HCT116 (cell line): Measurements from ENCODE around the gene UBASH3B. TPM values are rescaled to one million over a fixed set of nuclear protein-coding genes. Genes with fewer than 3 reads are reported as not detected.
"Not testable (repeated sequence)": the region's sequence is repeated elsewhere in the genome, so short reads cannot be mapped to it uniquely, and the experiment has no call there.

Experiments
- ATAC-seq: fragments of 200-7000 bp; cut with Tn5 transposase; 2 replicates; pipeline ENCODE4 v1.9.1; 2020; ENCODE audit warnings: mild to moderate bottlenecking, moderate library complexity
- BruUV-seq: library from RNA; stranded (reverse); fragments of 400-500 nt; replicated peaks from 2 replicates; lab custom pipeline; 2021; lab: Mats Ljungman, UMichigan
- CTCF ChIA-PET: fragments of 300-600 bp; sonication (Branson Sonifier 250); formaldehyde crosslinking; loops from one replicate; lab custom pipeline; 2021; ENCODE audit warnings: antibody characterized with exemption; lab: Charles Lee
- POLR2A ChIA-PET: fragments of 300-600, 350-600 bp; sonication (Branson Sonifier 250); formaldehyde crosslinking; loops from one replicate; lab custom pipeline; 2021; ENCODE audit warnings: antibody characterized with exemption; lab: Charles Lee
- RAD21 ChIA-PET, 2 experiments: fragments of 300-600 bp; sonication (Branson Sonifier 250); formaldehyde crosslinking; loops; one replicate each; lab custom pipeline; 2023; ENCODE audit warnings: low total read pairs in 2 of 2; ENCODE audit not compliant: uncharacterized antibody in 2 of 2, unreplicated experiment in 2 of 2, low non-redundant PET in 1 of 2; lab: Charles Lee
- DNase-seq: peaks from one replicate; pipeline ENCODE4 v3.0.0-alpha.2; 2010; ENCODE audit warnings: low read depth, low spot score
- H2AFZ ChIP-seq: fragments of 200-600 bp; shearing (Covaris generic), sonication (generic); 2 replicates; pipeline ENCODE4 v1.6.1; 2017; ENCODE audit warnings: low read depth, mixed run types, mixed read lengths, antibody characterized with exemption, low read length; ENCODE audit not compliant: poor library complexity, severe bottlenecking
- H3K27ac ChIP-seq: 2 replicates; pipeline ENCODE4 v1.5.1; 2012; ENCODE audit warnings: low read depth, low read length
- H3K27me3 ChIP-seq: fragments of 200-600 bp; sonication (generic); 2 replicates; pipeline ENCODE4 v1.6.1; 2016; ENCODE audit warnings: mixed run types, low read length, mixed read lengths; ENCODE audit not compliant: insufficient read depth
- H3K36me3 ChIP-seq, 2 experiments: fragments of 200-500 bp in 1 of 2; fragments of 200-600 bp in 1 of 2; sonication (Bioruptor generic) in 1 of 2; sonication (generic) in 1 of 2; 2 replicates each; pipeline versions ENCODE4 v1.5.1 to v1.6.1; 2014 to 2016; ENCODE audit warnings: low read length in 2 of 2, inconsistent platforms in 1 of 2, mixed read lengths in 1 of 2, mixed run types in 1 of 2; ENCODE audit not compliant: insufficient read depth in 2 of 2, control insufficient read depth in 1 of 2
- H3K4me1 ChIP-seq, 2 experiments: fragments of 200-600 bp in 1 of 2; sonication (generic) in 1 of 2; 2 replicates each; pipeline versions ENCODE4 v1.5.1 to v1.6.1; 2012 to 2017; ENCODE audit warnings: low read length in 2 of 2, inconsistent platforms in 1 of 2, mild to moderate bottlenecking in 1 of 2, mixed read lengths in 1 of 2, mixed run types in 1 of 2, moderate library complexity in 1 of 2; ENCODE audit not compliant: insufficient read depth in 2 of 2, control insufficient read depth in 1 of 2
- H3K4me2 ChIP-seq: fragments of 200-600 bp; sonication (generic); 2 replicates; pipeline ENCODE4 v1.6.1; 2017; ENCODE audit warnings: mixed run types, low read length, mixed read lengths
- H3K4me3 ChIP-seq, 2 experiments: fragments of 200-600 bp in 1 of 2; sonication (generic) in 1 of 2; replicated peaks in 1 of 2; 2 replicates each; pipeline ENCODE4 v1.5.1; 2011 to 2016; ENCODE audit warnings: low read length in 2 of 2, control low read depth in 1 of 2, low read depth in 1 of 2, mild to moderate bottlenecking in 1 of 2, mixed read lengths in 1 of 2, mixed run types in 1 of 2
- H3K79me2 ChIP-seq: fragments of 200-600 bp; sonication (generic); 2 replicates; pipeline ENCODE4 v1.6.1; 2017; ENCODE audit warnings: mild to moderate bottlenecking, mixed run types, low read length, moderate library complexity, mixed read lengths; ENCODE audit not compliant: insufficient read depth
- H3K9ac ChIP-seq: fragments of 200-600 bp; sonication (generic); 2 replicates; pipeline ENCODE4 v1.6.1; 2016; ENCODE audit warnings: low read length, mixed read lengths
- H3K9me2 ChIP-seq: fragments of 200-600 bp; sonication (generic), shearing (Covaris generic); 2 replicates; pipeline ENCODE4 v1.6.1; 2017; ENCODE audit warnings: mixed run types, mild to moderate bottlenecking, moderate library complexity; ENCODE audit not compliant: insufficient read depth
- H3K9me3 ChIP-seq, 2 experiments: fragments of 200-500 bp in 1 of 2; fragments of 200-600 bp in 1 of 2; sonication (Bioruptor generic) in 1 of 2; sonication (generic) in 1 of 2; 2 replicates each; pipeline ENCODE4 v1.6.1; 2014 to 2017; ENCODE audit warnings: low read length in 2 of 2, mixed read lengths in 2 of 2, inconsistent platforms in 1 of 2, low read depth in 1 of 2, mild to moderate bottlenecking in 1 of 2, mixed run types in 1 of 2, moderate library complexity in 1 of 2; ENCODE audit not compliant: control insufficient read depth in 1 of 2, insufficient read depth in 1 of 2
- H4K20me1 ChIP-seq: fragments of 200-600 bp; sonication (generic), shearing (Covaris generic); 2 replicates; pipeline ENCODE4 v1.6.1; 2017; ENCODE audit warnings: mixed run types, mild to moderate bottlenecking, moderate library complexity; ENCODE audit not compliant: insufficient read depth
- CBX3 ChIP-seq: IDR thresholded peaks from 2 replicates; pipeline ENCODE4 v1.6.1; 2012; ENCODE audit warnings: low read depth
- ELF1 ChIP-seq: IDR thresholded peaks from 2 replicates; pipeline ENCODE4 v1.6.1; 2012; ENCODE audit warnings: low read depth, borderline replicate concordance
- EZH2phosphoT487 ChIP-seq: fragments of 200-600 bp; IDR thresholded peaks from 2 replicates; pipeline ENCODE4 v1.6.1; 2018; ENCODE audit warnings: antibody characterized with exemption, borderline replicate concordance
- POLR2AphosphoS5 ChIP-seq: IDR thresholded peaks from 2 replicates; pipeline ENCODE4 v1.6.1; 2011; ENCODE audit warnings: mild to moderate bottlenecking, low read depth, low read length, moderate library complexity
- SRF ChIP-seq: IDR thresholded peaks from 2 replicates; pipeline ENCODE4 v1.6.1; 2012; ENCODE audit warnings: low read depth
- YY1 ChIP-seq: IDR thresholded peaks from 2 replicates; pipeline ENCODE4 v1.6.1; 2011; ENCODE audit warnings: low read length, low read depth, moderate library complexity, mild to moderate bottlenecking; ENCODE audit not compliant: insufficient replicate concordance; ENCODE audit errors: extremely low read depth
- ZNF274 ChIP-seq: fragments of 200-500 bp; sonication (Bioruptor generic); IDR thresholded peaks from 2 replicates; pipeline ENCODE4 v1.6.1; 2014; ENCODE audit warnings: mild to moderate bottlenecking, low read depth, low read length, inconsistent platforms
- intact Hi-C: fragments of 100-400 bp; cut with micrococcal nuclease; formaldehyde crosslinking; loops from 2 replicates; pipeline ENCODE4 v1.10.0; 2022
- total RNA-seq: library from RNA; stranded (reverse); gene quantifications from one replicate; pipeline ENCODE4 v1.2.1, GENCODE V29; 2021; ENCODE audit not compliant: unreplicated experiment

The UBASH3B gene
- total RNA-seq, 1 experiment from 2014 or later = 40.3 TPM

DNA sequence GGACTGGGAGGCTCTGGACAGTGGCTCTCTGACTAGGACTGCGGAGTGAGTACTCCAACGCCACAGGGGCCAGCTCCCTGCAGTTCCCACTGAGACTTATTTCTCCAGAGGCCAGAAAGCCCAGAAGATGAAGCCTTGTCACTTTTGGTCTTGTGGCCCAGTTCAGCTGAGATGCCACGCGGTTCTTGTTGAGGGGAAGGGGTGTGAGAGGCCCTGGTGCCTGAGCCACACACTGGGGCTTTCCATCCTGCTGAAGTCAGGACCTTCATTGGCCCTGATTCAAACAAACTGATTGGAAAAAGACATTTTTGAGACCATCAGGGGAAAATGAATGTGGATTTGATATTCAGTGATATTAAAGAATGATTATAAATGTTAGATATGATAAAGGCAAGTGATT lies 73.6 kb downstream of the UBASH3B start:
- ChIA-PET CTCF (no interaction called here), POLR2A (no interaction called here), RAD21 (no interaction called here)
- Histone ChIP-seq H3K36me3 (no peaks in the 10 kb centered on the region), H3K9ac (no peak overlapping the region), H3K9me2 (no peaks in the 10 kb centered on the region), H3K27ac (no peak overlapping the region), H2AFZ (no peak overlapping the region), H3K4me1 (no peaks in the 10 kb centered on the region; a peak in 1 of 4 replicates), H3K27me3 (no peaks in the 10 kb centered on the region), H3K9me3 (no peaks in the 10 kb centered on the region), H3K4me2 (no peak overlapping the region), H3K4me3 (no peak overlapping the region), H4K20me1 (no peaks in the 10 kb centered on the region), H3K79me2 (peaks cover 3% of the 10 kb centered on the region; the same call in 1 of the 2 replicates)
- intact Hi-C loops = no loop called here
- DNase-seq = no peak
- no peak for TF ChIP-seq EZH2phosphoT487
- no peak for TF ChIP-seq YY1
- TF ChIP-seq ELF1 = no peak
- no peak for TF ChIP-seq CBX3
- TF ChIP-seq SRF = no peak
- TF ChIP-seq POLR2AphosphoS5 = no peak
- no peak for TF ChIP-seq ZNF274
- ATAC-seq = no peak
- BruUV-seq = no TSS peak

DNA sequence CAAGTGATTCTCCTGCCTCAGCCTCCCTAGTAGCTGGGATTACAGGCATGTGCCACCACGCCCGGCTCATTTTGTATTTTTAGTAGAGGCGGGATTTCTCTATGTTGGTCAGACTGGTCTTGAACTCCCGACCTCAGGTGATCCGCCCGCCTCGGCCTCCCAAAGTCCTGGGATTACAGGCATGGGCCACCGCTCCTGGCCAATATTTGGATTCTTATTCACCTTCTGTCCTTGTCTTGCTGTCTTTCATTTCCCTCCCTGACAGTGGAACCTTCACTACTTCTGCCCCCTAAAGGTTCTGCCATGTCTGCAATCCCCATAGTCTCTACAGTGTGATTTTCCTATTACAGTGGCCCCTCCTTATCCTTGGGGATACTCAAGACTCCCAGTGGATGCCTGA lies 75.2 kb downstream of the UBASH3B start:
- ATAC-seq, H3K4me3 ChIP-seq, RAD21 ChIA-PET: not testable (repeated sequence)

More for the DNA sequence above, 75.2 kb downstream of the UBASH3B start:
- H3K36me3 ChIP-seq, H3K27me3 ChIP-seq, CTCF ChIA-PET, intact Hi-C loops, H3K9me3 ChIP-seq, H3K4me2 ChIP-seq, H4K20me1 ChIP-seq, H3K79me2 ChIP-seq, H3K4me1 ChIP-seq, H2AFZ ChIP-seq, DNase-seq, BruUV-seq, H3K9me2 ChIP-seq, H3K9ac ChIP-seq, H3K27ac ChIP-seq, POLR2A ChIA-PET: not testable (repeated sequence)
